Trophoblast cell (in vitro differentiated cells and primary cell): ENCODE results near the gene SLC12A4.

ENCODE experiments used
- DNase-seq, 2 donors: peaks; one replicate each; pipeline ENCODE4 v3.0.0-alpha.2; 2016
- H2AFZ ChIP-seq: 2 replicates; pipeline ENCODE4 v1.6.1; 2013; ENCODE audit warnings: low read length, moderate library complexity, mild to moderate bottlenecking; ENCODE audit not compliant: insufficient read depth, poor library complexity
- H2AK5ac ChIP-seq: 2 replicates; pipeline ENCODE4 v1.6.1; 2013; ENCODE audit warnings: mild to moderate bottlenecking, low read length
- H2BK120ac ChIP-seq: 2 replicates; pipeline ENCODE4 v1.6.1; 2013; ENCODE audit warnings: low read length, mild to moderate bottlenecking, moderate library complexity; ENCODE audit not compliant: insufficient read depth, poor library complexity
- H2BK12ac ChIP-seq: 2 replicates; pipeline ENCODE4 v1.6.1; 2013; ENCODE audit warnings: mild to moderate bottlenecking, low read length, moderate library complexity
- H2BK5ac ChIP-seq: 2 replicates; pipeline ENCODE4 v1.6.1; 2013; ENCODE audit warnings: low read length, low read depth, moderate library complexity, mild to moderate bottlenecking; ENCODE audit not compliant: poor library complexity
- H3K14ac ChIP-seq: 2 replicates; pipeline ENCODE4 v1.6.1; 2013; ENCODE audit warnings: mild to moderate bottlenecking, low read length
- H3K18ac ChIP-seq: 2 replicates; pipeline ENCODE4 v1.6.1; 2013; ENCODE audit warnings: mild to moderate bottlenecking, low read length
- H3K23ac ChIP-seq: 2 replicates; pipeline ENCODE4 v1.6.1; 2013; ENCODE audit warnings: low read length
- H3K27ac ChIP-seq: 2 replicates; pipeline ENCODE4 v1.5.1; 2013; ENCODE audit warnings: low read depth, mild to moderate bottlenecking, inconsistent platforms, low read length, moderate library complexity
- H3K27me3 ChIP-seq: 2 replicates; pipeline ENCODE4 v1.6.1; 2013; ENCODE audit warnings: inconsistent platforms, mild to moderate bottlenecking, low read length, moderate library complexity; ENCODE audit not compliant: insufficient read depth
- H3K36me3 ChIP-seq, 2 experiments: 1 replicate in 1 of 2; 2 replicates in 1 of 2; pipeline ENCODE4 v1.6.1; 2013; ENCODE audit warnings: low read length in 2 of 2, mild to moderate bottlenecking in 2 of 2, moderate library complexity in 1 of 2; ENCODE audit not compliant: insufficient read depth in 2 of 2, control insufficient read depth in 1 of 2
- H3K4ac ChIP-seq: 2 replicates; pipeline ENCODE4 v1.6.1; 2013; ENCODE audit warnings: low read depth, mild to moderate bottlenecking, low read length, moderate library complexity
- H3K4me1 ChIP-seq, 2 experiments: 1 replicate in 1 of 2; 2 replicates in 1 of 2; pipeline ENCODE4 v1.6.1; 2013; ENCODE audit warnings: low read length in 2 of 2, mild to moderate bottlenecking in 2 of 2, moderate library complexity in 1 of 2; ENCODE audit not compliant: insufficient read depth in 2 of 2, control insufficient read depth in 1 of 2
- H3K4me2 ChIP-seq: 2 replicates; pipeline ENCODE4 v1.6.1; 2013; ENCODE audit warnings: inconsistent platforms, mild to moderate bottlenecking, low read length, moderate library complexity
- H3K4me3 ChIP-seq: 2 replicates; pipeline ENCODE4 v1.5.1; 2013; ENCODE audit warnings: mild to moderate bottlenecking, low read depth, low read length, inconsistent platforms
- H3K79me1 ChIP-seq: one replicate; pipeline ENCODE4 v1.6.1; 2013; ENCODE audit warnings: low read length
- H3K79me2 ChIP-seq: 2 replicates; pipeline ENCODE4 v1.6.1; 2013; ENCODE audit warnings: low read length, mild to moderate bottlenecking; ENCODE audit not compliant: control insufficient read depth, insufficient read depth, poor library complexity
- H3K9ac ChIP-seq: 2 replicates; pipeline ENCODE4 v1.6.1; 2013; ENCODE audit warnings: mild to moderate bottlenecking, low read length
- H3K9me3 ChIP-seq: 2 replicates; pipeline ENCODE4 v1.6.1; 2013; ENCODE audit warnings: low read depth, mild to moderate bottlenecking, control low read depth, inconsistent platforms, low read length; ENCODE audit not compliant: insufficient read depth
- H4K12ac ChIP-seq: 2 replicates; pipeline ENCODE4 v1.6.1; 2013; ENCODE audit warnings: low read depth, mild to moderate bottlenecking, low read length, moderate library complexity
- H4K8ac ChIP-seq: 2 replicates; pipeline ENCODE4 v1.6.1; 2013; ENCODE audit warnings: low read depth, mild to moderate bottlenecking, low read length, moderate library complexity
- H4K91ac ChIP-seq: one replicate; pipeline ENCODE4 v1.6.1; 2013; ENCODE audit warnings: low read depth, mild to moderate bottlenecking, low read length, moderate library complexity
- WGBS: extraction: QIAGEN DNeasy Blood & Tissue Kit; methylation state at CpG from one replicate; pipeline ENCODE4 v1.1.7; 2013; ENCODE audit warnings: missing lambda C conversion rate; ENCODE audit not compliant: insufficient read length, insufficient coverage; ENCODE audit errors: extremely low coverage; 5-methylcytosine and 5-hydroxymethylcytosine counted together

The SLC12A4 gene

DNA sequence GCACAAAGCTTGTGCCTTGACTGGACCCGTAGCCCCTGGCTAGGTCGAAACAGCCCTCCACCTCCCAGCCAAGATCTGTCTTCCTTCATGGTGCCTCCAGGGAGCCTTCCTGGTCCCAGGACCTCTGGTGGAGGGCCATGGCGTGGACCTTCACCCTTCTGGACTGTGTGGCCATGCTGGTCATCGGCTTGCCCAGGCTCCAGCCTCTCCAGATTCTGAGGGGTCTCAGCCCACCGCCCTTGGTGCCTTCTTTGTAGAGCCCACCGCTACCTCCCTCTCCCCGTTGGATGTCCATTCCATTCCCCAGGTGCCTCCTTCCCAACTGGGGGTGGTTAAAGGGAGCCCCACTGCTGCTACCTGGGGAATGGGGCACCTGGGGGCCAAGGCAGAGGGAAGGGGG lies 40.3 kb downstream of the SLC12A4 start:
- no peak overlapping the region for H4K8ac ChIP-seq
- peaks cover 6% of the 10 kb centered on the region for H3K9me3 ChIP-seq
- H3K27me3 ChIP-seq = no peaks in the 10 kb centered on the region
- no peak overlapping the region for H2BK120ac ChIP-seq
- no peaks in the 10 kb centered on the region for H3K79me2 ChIP-seq
- no peak overlapping the region for H4K12ac ChIP-seq
- H2BK5ac ChIP-seq = no peak overlapping the region
- no peak overlapping the region for H3K23ac ChIP-seq
- H3K4ac ChIP-seq = no peak overlapping the region
- no peak overlapping the region for H3K4me3 ChIP-seq
- H3K4me2 ChIP-seq = no peak overlapping the region
- no peak overlapping the region for H2AK5ac ChIP-seq
- no peak overlapping the region for H2BK12ac ChIP-seq
- no peak overlapping the region for H2AFZ ChIP-seq
- DNase-seq = no peak
- no peak overlapping the region for H3K14ac ChIP-seq
- H3K9ac ChIP-seq = no peak overlapping the region
- H4K91ac ChIP-seq = no peak overlapping the region
- no CpG with 5 or more reads among the region's 7 CpGs for WGBS
- no peaks in the 10 kb centered on the region for H3K79me1 ChIP-seq
- H3K36me3 ChIP-seq = peaks cover 17 to 20% of the 10 kb centered on the region in 2 experiments
- H3K18ac ChIP-seq = no peak overlapping the region
- no peak overlapping the region for H3K27ac ChIP-seq
- H3K4me1 ChIP-seq = no peaks in the 10 kb centered on the region

- Histone ChIP-seq H2AK5ac (no peak overlapping the region), H2BK5ac (no peak overlapping the region)
Observed at GRCh38 chr16:67927131-67927941, 41.1 kb downstream of the SLC12A4 start.

DNA sequence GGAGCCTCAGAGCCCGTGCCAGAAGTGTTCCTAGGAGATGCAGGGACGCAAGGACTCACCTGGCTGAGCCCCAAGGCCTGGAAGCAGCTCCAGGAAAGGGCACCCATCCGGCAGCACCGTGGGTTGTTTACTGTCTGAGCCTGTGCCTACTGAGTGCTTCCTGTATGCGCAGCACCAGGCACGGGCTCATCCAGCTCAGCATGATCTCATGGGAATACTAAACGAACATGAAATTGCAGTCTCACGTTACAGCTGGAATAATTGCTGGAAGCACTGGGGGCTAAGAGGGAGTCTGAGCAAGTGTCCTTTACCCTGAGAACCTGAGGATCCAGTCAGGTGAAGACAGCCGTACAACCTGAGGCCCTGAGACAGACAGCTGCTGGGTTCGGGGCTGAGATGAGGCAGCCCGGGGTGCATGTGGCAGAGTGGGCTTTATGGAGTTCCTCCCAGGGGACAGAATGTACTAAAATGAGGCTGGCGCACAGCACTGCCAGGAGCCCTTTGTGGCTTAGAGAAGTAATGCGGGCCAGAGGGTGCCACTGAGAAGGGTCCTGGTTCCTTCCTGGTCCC lies 42.2 kb downstream of the SLC12A4 start:
- Histone ChIP-seq H3K9me3 (peaks cover 6% of the 10 kb centered on the region), H2AFZ (no peak overlapping the region), H2BK12ac (no peak overlapping the region), H3K27me3 (no peaks in the 10 kb centered on the region), H3K79me1 (no peaks in the 10 kb centered on the region), H2AK5ac (no peak overlapping the region), H3K36me3 (peaks cover 18 to 20% of the 10 kb centered on the region in 2 experiments), H3K18ac (no peak overlapping the region), H2BK5ac (no peak overlapping the region), H4K8ac (no peak overlapping the region), H3K4me1 (no peaks in the 10 kb centered on the region), H3K79me2 (no peaks in the 10 kb centered on the region), H3K4me2 (no peak overlapping the region), H3K14ac (no peak overlapping the region), H2BK120ac (no peak overlapping the region), H3K4me3 (no peak overlapping the region), H4K91ac (no peak overlapping the region), H3K9ac (no peak overlapping the region), H4K12ac (no peak overlapping the region), H3K23ac (no peak overlapping the region), H3K4ac (no peak overlapping the region), H3K27ac (no peak overlapping the region)
- DNase-seq = no peak
- WGBS = no CpG with 5 or more reads among the region's 13 CpGs

More at GRCh38 chr16:67927131-67927941, 41.1 kb downstream of the SLC12A4 start:
- Histone ChIP-seq H3K4me1 (no peaks in the 10 kb centered on the region), H3K79me1 (no peaks in the 10 kb centered on the region), H3K23ac (no peak overlapping the region), H2AFZ (no peak overlapping the region), H3K27me3 (no peaks in the 10 kb centered on the region), H4K8ac (no peak overlapping the region), H3K4me2 (no peak overlapping the region), H2BK120ac (no peak overlapping the region), H3K27ac (no peak overlapping the region), H3K36me3 (peaks cover 18 to 20% of the 10 kb centered on the region in 2 experiments), H3K14ac (no peak overlapping the region), H4K12ac (no peak overlapping the region), H3K79me2 (no peaks in the 10 kb centered on the region), H3K4me3 (no peak overlapping the region), H3K4ac (no peak overlapping the region), H2BK12ac (no peak overlapping the region), H3K18ac (no peak overlapping the region), H3K9me3 (peaks cover 6% of the 10 kb centered on the region), H4K91ac (no peak overlapping the region), H3K9ac (no peak overlapping the region)
- no CpG with 5 or more reads among the region's 22 CpGs for WGBS
- peak in 1 of 2 donors; percentile 16 for DNase-seq

- Histone ChIP-seq H3K9ac (no peak overlapping the region), H2AFZ (no peak overlapping the region), H3K23ac (no peak overlapping the region), H2AK5ac (no peak overlapping the region), H3K79me1 (no peaks in the 10 kb centered on the region), H3K18ac (no peak overlapping the region), H3K4me1 (no peaks in the 10 kb centered on the region), H3K4ac (no peak overlapping the region), H2BK12ac (no peak overlapping the region), H2BK120ac (no peak overlapping the region), H3K36me3 (peaks cover 23 to 26% of the 10 kb centered on the region in 2 experiments), H3K27ac (no peak overlapping the region), H2BK5ac (no peak overlapping the region), H3K27me3 (no peaks in the 10 kb centered on the region), H3K4me2 (no peak overlapping the region), H3K79me2 (no peaks in the 10 kb centered on the region), H4K91ac (no peak overlapping the region), H4K12ac (no peak overlapping the region), H3K9me3 (peaks cover 7% of the 10 kb centered on the region), H3K14ac (no peak overlapping the region), H4K8ac (no peak overlapping the region), H3K4me3 (no peak overlapping the region)
- no CpG with 5 or more reads among the region's 10 CpGs for WGBS
- no peak for DNase-seq
Observed at GRCh38 chr16:67924140-67924906, 44.1 kb downstream of the SLC12A4 start.
